ENCODE measurements around the gene CEP97.
"Not testable (repeated sequence)": the region's sequence is repeated elsewhere in the genome, so short reads cannot be mapped to it uniquely, and the experiment has no call there.

CEP97 gene

GRCh38 chr3:101724329-101725193 lies at the start of gene CEP97:
Gene CEP97 (plus strand): TSS chr3:101724614. CDS start chr3:101724677, 63 bp downstream.
- Mint-ChIP-seq H3K36me3 (ENCODE audit: low read depth) (peaks cover 14% of the 10 kb centered on the region), H3K4me1 (ENCODE audit: low read depth) (peaks cover 39% of the 10 kb centered on the region), H3K27ac (peak within 1 kb of the TSS; percentile 93), H3K27me3 (ENCODE audit: low read depth) (no peaks in the 10 kb centered on the region), H3K9me3 (no peaks in the 10 kb centered on the region), H3K4me3 (peak within 1 kb of the TSS; percentile 94)

GRCh38 chr3:101675709-101676215 lies 48.7 kb upstream of the CEP97 start:
- H3K27ac Mint-ChIP-seq, result peak overlapping the region; percentile 95
- peaks cover 41% of the 10 kb centered on the region for H3K4me1 Mint-ChIP-seq (ENCODE audit: low read depth)
- peak overlapping the region; percentile 94 for H3K4me3 Mint-ChIP-seq
- H3K27me3 Mint-ChIP-seq (ENCODE audit: low read depth), result no peaks in the 10 kb centered on the region
- H3K36me3 Mint-ChIP-seq (ENCODE audit: low read depth), result peaks cover 32% of the 10 kb centered on the region
- H3K9me3 Mint-ChIP-seq, result no peaks in the 10 kb centered on the region

- H3K27ac Mint-ChIP-seq, result peak overlapping the region; percentile 95
- peaks cover 41% of the 10 kb centered on the region for H3K4me1 Mint-ChIP-seq (ENCODE audit: low read depth)
- peaks cover 33% of the 10 kb centered on the region for H3K36me3 Mint-ChIP-seq (ENCODE audit: low read depth)
These were observed 48.1 kb upstream of the CEP97 start for GRCh38 chr3:101676216-101676764.

GRCh38 chr3:101676765-101677435 lies 47.5 kb upstream of the CEP97 start, which contains the start of gene ZBTB11:
Gene ZBTB11 (minus strand): TSS chr3:101677132. CDS start chr3:101676914, 218 bp downstream.
- Mint-ChIP-seq H3K27me3 (ENCODE audit: low read depth) (no peaks in the 10 kb centered on the region), H3K4me3 (peak within 1 kb of the TSS; percentile 94), H3K4me1 (ENCODE audit: low read depth) (peaks cover 41% of the 10 kb centered on the region), H3K9me3 (no peaks in the 10 kb centered on the region), H3K36me3 (ENCODE audit: low read depth) (peaks cover 32% of the 10 kb centered on the region), H3K27ac (peak within 1 kb of the TSS; percentile 95)

More at GRCh38 chr3:101676216-101676764, 48.1 kb upstream of the CEP97 start:
- Mint-ChIP-seq H3K9me3 (no peaks in the 10 kb centered on the region), H3K4me3 (peak overlapping the region; percentile 94), H3K27me3 (ENCODE audit: low read depth) (no peaks in the 10 kb centered on the region)

GRCh38 chr3:101677436-101678286 lies 46.8 kb upstream of the CEP97 start:
- H3K4me1 Mint-ChIP-seq (ENCODE audit: low read depth), result peaks cover 39% of the 10 kb centered on the region
- H3K9me3 Mint-ChIP-seq, result no peaks in the 10 kb centered on the region
- peaks cover 34% of the 10 kb centered on the region for H3K36me3 Mint-ChIP-seq (ENCODE audit: low read depth)
- peak overlapping the region; percentile 92 for H3K27ac Mint-ChIP-seq
- peak overlapping the region; percentile 94 for H3K4me3 Mint-ChIP-seq
- H3K27me3 Mint-ChIP-seq (ENCODE audit: low read depth), result no peaks in the 10 kb centered on the region

- H3K27ac Mint-ChIP-seq; H3K27me3 Mint-ChIP-seq (ENCODE audit: low read depth); H3K9me3 Mint-ChIP-seq; H3K4me3 Mint-ChIP-seq: not testable (repeated sequence)
- Mint-ChIP-seq H3K4me1 (ENCODE audit: low read depth) (peaks cover 33% of the 10 kb centered on the region), H3K36me3 (ENCODE audit: low read depth) (peaks cover 38% of the 10 kb centered on the region)
These were observed 45.6 kb upstream of the CEP97 start for GRCh38 chr3:101678837-101679236.

GRCh38 chr3:101680466-101680865 lies 43.9 kb upstream of the CEP97 start:
- H3K27me3 Mint-ChIP-seq (ENCODE audit: low read depth), result no peaks in the 10 kb centered on the region
- peaks cover 28% of the 10 kb centered on the region for H3K4me1 Mint-ChIP-seq (ENCODE audit: low read depth)
- no peaks in the 10 kb centered on the region for H3K9me3 Mint-ChIP-seq
- H3K36me3 Mint-ChIP-seq (ENCODE audit: low read depth), result peaks cover 45% of the 10 kb centered on the region
- peak overlapping the region; percentile 20 for H3K27ac Mint-ChIP-seq
- H3K4me3 Mint-ChIP-seq, result no peak overlapping the region

GRCh38 chr3:101685050-101685400 lies 39.4 kb upstream of the CEP97 start:
- Mint-ChIP-seq H3K4me3 (peak overlapping the region; percentile 98), H3K27me3 (ENCODE audit: low read depth) (no peaks in the 10 kb centered on the region)

GRCh38 chr3:101685870-101686307 lies 38.5 kb upstream of the CEP97 start:
- Mint-ChIP-seq H3K27me3 (ENCODE audit: low read depth) (no peaks in the 10 kb centered on the region), H3K27ac (peak overlapping the region; percentile 96), H3K4me1 (ENCODE audit: low read depth) (peaks cover 34% of the 10 kb centered on the region), H3K9me3 (no peaks in the 10 kb centered on the region), H3K4me3 (peak overlapping the region; percentile 98), H3K36me3 (ENCODE audit: low read depth) (peaks cover 35% of the 10 kb centered on the region)

More at GRCh38 chr3:101685050-101685400, 39.4 kb upstream of the CEP97 start:
- H3K4me1 Mint-ChIP-seq (ENCODE audit: low read depth), result peaks cover 30% of the 10 kb centered on the region
- H3K27ac Mint-ChIP-seq, result peak overlapping the region; percentile 96
- H3K36me3 Mint-ChIP-seq (ENCODE audit: low read depth), result peaks cover 43% of the 10 kb centered on the region
- H3K9me3 Mint-ChIP-seq, result no peaks in the 10 kb centered on the region

- peaks cover 25% of the 10 kb centered on the region for H3K36me3 Mint-ChIP-seq (ENCODE audit: low read depth)
- peak overlapping the region; percentile 96 for H3K27ac Mint-ChIP-seq
- H3K27me3 Mint-ChIP-seq (ENCODE audit: low read depth), result no peaks in the 10 kb centered on the region
These were observed 37.1 kb upstream of the CEP97 start for GRCh38 chr3:101687142-101687931.

GRCh38 chr3:101689286-101689685 lies 35.1 kb upstream of the CEP97 start:
- Mint-ChIP-seq H3K36me3 (ENCODE audit: low read depth) (peaks cover 18% of the 10 kb centered on the region), H3K4me1 (ENCODE audit: low read depth) (peaks cover 27% of the 10 kb centered on the region), H3K9me3 (no peaks in the 10 kb centered on the region), H3K27me3 (ENCODE audit: low read depth) (no peaks in the 10 kb centered on the region), H3K4me3 (no peak overlapping the region), H3K27ac (no peak overlapping the region)

More at GRCh38 chr3:101687142-101687931, 37.1 kb upstream of the CEP97 start:
- Mint-ChIP-seq H3K4me1 (ENCODE audit: low read depth) (peaks cover 29% of the 10 kb centered on the region), H3K4me3 (peak overlapping the region; percentile 98), H3K9me3 (no peaks in the 10 kb centered on the region)

GRCh38 chr3:101690972-101691371 lies 33.4 kb upstream of the CEP97 start:
- peak overlapping the region; percentile 29 for H3K27ac Mint-ChIP-seq
- H3K9me3 Mint-ChIP-seq, result no peaks in the 10 kb centered on the region
- H3K4me1 Mint-ChIP-seq (ENCODE audit: low read depth), result peaks cover 14% of the 10 kb centered on the region
- no peaks in the 10 kb centered on the region for H3K27me3 Mint-ChIP-seq (ENCODE audit: low read depth)
- H3K36me3 Mint-ChIP-seq (ENCODE audit: low read depth), result peaks cover 6% of the 10 kb centered on the region
- H3K4me3 Mint-ChIP-seq, result no peak overlapping the region

All from T-helper 1 cell treated with Interleukin-12 subunit alpha and Interleukin-12 subunit beta and Interleukin-4 antibody, amounts not matched to agents 30 μg/mL and 1 μg/mL, for 36 hours (primary cell).